GM23338 (cell line): ENCODE results near the gene ELMO3. TPM values are rescaled to one million over a fixed set of nuclear protein-coding genes. Genes with fewer than 3 reads are reported as not detected.

Experiments used
- ATAC-seq: fragments of 200-7000 bp; cut with Tn5 transposase; 3 replicates; pipeline ENCODE4 v1.9.1; 2020
- DNase-seq: peaks from one replicate; pipeline ENCODE4 v3.0.0-alpha.2; 2015; ENCODE audit warnings: low spot score
- H2AFZ ChIP-seq: fragments of 200-600 bp; sonication (generic); 2 replicates; pipeline ENCODE4 v1.8.0; 2016; ENCODE audit warnings: antibody characterized with exemption, mild to moderate bottlenecking, moderate library complexity
- H3F3A ChIP-seq: fragments of 200-600 bp; sonication (generic); replicated peaks from 2 replicates; pipeline ENCODE4 v1.8.0; 2017; ENCODE audit warnings: antibody characterized with exemption, mixed run types, low read depth
- H3K27ac ChIP-seq: fragments of 200-600 bp; sonication (generic); 2 replicates; pipeline ENCODE4 v1.6.1; 2016; ENCODE audit warnings: low read depth
- H3K27me3 ChIP-seq: fragments of 200-600 bp; sonication (generic); 2 replicates; pipeline ENCODE4 v1.8.0; 2016; ENCODE audit warnings: mild to moderate bottlenecking, mixed run types, moderate library complexity; ENCODE audit not compliant: insufficient read depth
- H3K36me3 ChIP-seq: fragments of 200-600 bp; sonication (generic); 2 replicates; pipeline ENCODE4 v1.8.0; 2016; ENCODE audit warnings: mild to moderate bottlenecking; ENCODE audit not compliant: insufficient read depth
- H3K4me1 ChIP-seq: fragments of 200-600 bp; sonication (generic); 2 replicates; pipeline ENCODE4 v1.8.0; 2016; ENCODE audit warnings: mild to moderate bottlenecking, moderate library complexity; ENCODE audit not compliant: insufficient read depth
- H3K4me2 ChIP-seq: fragments of 200-600 bp; sonication (generic); 2 replicates; pipeline ENCODE4 v1.7.1; 2017; ENCODE audit warnings: mixed run types
- H3K4me3 ChIP-seq: fragments of 200-600 bp; sonication (generic); 2 replicates; pipeline ENCODE4 v1.6.1; 2016; ENCODE audit warnings: mixed run types
- H3K79me2 ChIP-seq: fragments of 200-600 bp; sonication (generic); replicated peaks from 2 replicates; pipeline ENCODE4 v1.8.0; 2017; ENCODE audit warnings: mild to moderate bottlenecking; ENCODE audit not compliant: insufficient read depth
- H3K9me2 ChIP-seq: fragments of 200-600 bp; sonication (generic); 2 replicates; pipeline ENCODE4 v1.8.0; 2017; ENCODE audit not compliant: insufficient read depth
- H4K20me1 ChIP-seq: fragments of 200-600 bp; sonication (generic); replicated peaks from 2 replicates; pipeline ENCODE4 v1.8.0; 2017; ENCODE audit warnings: mild to moderate bottlenecking; ENCODE audit not compliant: insufficient read depth
- H3K27ac Mint-ChIP-seq: 2 replicates; pipeline ENCODE4 v1.8.0; 2020; ENCODE audit warnings: inconsistent platforms, mild to moderate bottlenecking, moderate library complexity, mixed read lengths
- H3K27me3 Mint-ChIP-seq: 3 replicates; pipeline ENCODE4 v1.8.0; 2022; ENCODE audit warnings: low read depth, mild to moderate bottlenecking, moderate library complexity, mixed read lengths, inconsistent platforms; ENCODE audit not compliant: insufficient read depth, poor library complexity
- H3K36me3 Mint-ChIP-seq: 3 replicates; pipeline ENCODE4 v1.8.0; 2021; ENCODE audit warnings: low read depth, mild to moderate bottlenecking, inconsistent platforms, moderate library complexity, mixed read lengths
- H3K4me1 Mint-ChIP-seq: 3 replicates; pipeline ENCODE4 v1.8.0; 2020; ENCODE audit warnings: mild to moderate bottlenecking, inconsistent platforms, mixed read lengths
- H3K4me3 Mint-ChIP-seq: 3 replicates; pipeline ENCODE4 v1.8.0; 2021; ENCODE audit warnings: moderate library complexity, mild to moderate bottlenecking, inconsistent platforms, mixed read lengths
- H3K9me3 Mint-ChIP-seq: 3 replicates; pipeline ENCODE4 v1.8.0; 2020; ENCODE audit warnings: moderate library complexity, mild to moderate bottlenecking, inconsistent platforms, mixed read lengths
- CREB1 ChIP-seq: fragments of 250-450 bp; sonication (Bioruptor Pico); IDR thresholded peaks from 2 replicates; pipeline ENCODE4 v1.5.0; 2020; ENCODE audit warnings: low read depth, mild to moderate bottlenecking, moderate library complexity
- CTCF ChIP-seq, 2 experiments: fragments of 200-600 bp in 1 of 2; sonication (generic) in 1 of 2; conservative IDR thresholded peaks; 2 replicates each; pipeline versions ENCODE4 v1.5.1 to v1.6.1; 2016 to 2017; ENCODE audit warnings: antibody characterized with exemption in 2 of 2, low read depth in 2 of 2, mild to moderate bottlenecking in 2 of 2, moderate library complexity in 1 of 2
- EZH2phosphoT487 ChIP-seq: fragments of 200-600 bp; sonication (generic); IDR thresholded peaks from one replicate; pipeline ENCODE4 v1.8.1; 2018; ENCODE audit warnings: antibody characterized with exemption; ENCODE audit not compliant: unreplicated experiment
- JUNB ChIP-seq: IDR thresholded peaks from one replicate; pipeline ENCODE4 v1.6.1; 2016; ENCODE audit warnings: antibody characterized with exemption; ENCODE audit not compliant: unreplicated experiment
- NANOG ChIP-seq: IDR thresholded peaks from 2 replicates; pipeline ENCODE4 v1.6.1; 2016; ENCODE audit warnings: antibody characterized with exemption, borderline replicate concordance
- REST ChIP-seq: IDR thresholded peaks from one replicate; pipeline ENCODE4 v1.6.1; 2018; ENCODE audit warnings: antibody characterized with exemption; ENCODE audit not compliant: unreplicated experiment
- ZNF331 ChIP-seq: fragments of 250-450 bp; sonication (Bioruptor Pico); IDR thresholded peaks from 2 replicates; pipeline ENCODE4 v1.5.0; 2020; ENCODE audit warnings: low read depth, mild to moderate bottlenecking, moderate library complexity
- ZNF462 ChIP-seq: fragments of 250-450 bp; sonication (Bioruptor Pico); IDR thresholded peaks from 2 replicates; pipeline ENCODE4 v1.5.0; 2020; ENCODE audit warnings: mild to moderate bottlenecking, moderate library complexity
- polyA plus RNA-seq: library from polyadenylated mRNA; unstranded; fragments of >200 nt; fragmentation: Nextera tagmentation; extraction: Ambion mirVana; gene quantifications from 2 replicates; pipeline ENCODE4 v1.2.1, GENCODE V29; 2016
- total RNA-seq: library from RNA; depleted of rRNA; stranded (reverse); fragments of >200 nt; shearing (Covaris generic); gene quantifications from 2 replicates; pipeline ENCODE4 v1.2.3, GENCODE V29; 2014

The ELMO3 gene
- total and polyA plus RNA-seq, 2 experiments from 2014 or later = 4.7 to 16.2 TPM

- Histone ChIP-seq H3K79me2 (peaks cover 21% of the 10 kb centered on the region), H3K9me2 (no peaks in the 10 kb centered on the region), H3F3A (0 out of 2 replicates have a peak, but pooled peaks cover 6% of the 10 kb centered on the region), H3K27ac (no peak overlapping the region), H2AFZ (no peak overlapping the region; the same call in 1 of the 2 replicates), H3K4me2 (no peak overlapping the region), H4K20me1 (peaks cover 18% of the 10 kb centered on the region), H3K4me3 (no peak overlapping the region), H3K4me1 (peaks cover 11% of the 10 kb centered on the region; the same call in 1 of the 2 replicates), H3K27me3 (peaks cover 11% of the 10 kb centered on the region), H3K36me3 (peaks cover 8% of the 10 kb centered on the region; the same call in 1 of the 2 replicates)
- Mint-ChIP-seq H3K4me3 (peak overlapping the region; percentile 93; the same call in 1 of the 3 replicates), H3K4me1 (peaks cover 26% of the 10 kb centered on the region), H3K27ac (no peak overlapping the region; the same call in 1 of the 2 replicates), H3K9me3 (no peaks in the 10 kb centered on the region), H3K36me3 (peaks cover 25% of the 10 kb centered on the region), H3K27me3 (peaks cover 18% of the 10 kb centered on the region)
- ATAC-seq = no peak
- no peak for DNase-seq
- no peak for TF ChIP-seq NANOG
- TF ChIP-seq REST = no peak
- TF ChIP-seq EZH2phosphoT487 = no peak
- no peak for TF ChIP-seq ZNF462
- TF ChIP-seq CREB1 = no peak
- TF ChIP-seq JUNB = no peak
- TF ChIP-seq ZNF331 = no peak
- TF ChIP-seq CTCF (conservative IDR thresholded peaks at IDR 0.05; ENCODE audit: low read depth in 2 of 2) = no peak
These were observed 8.2 kb upstream of the ELMO3 start for GRCh38 chr16:67190448-67191399.
